Measurements from ENCODE around the gene OVOL1.

The OVOL1 gene

GRCh38 chr11:65814131-65814985 is 27.5 kb downstream of the OVOL1 start:
- DNase-seq (ENCODE audit: low read depth, low spot score), result no peak
- in situ Hi-C loops (cut with HindIII; ENCODE audit: low sequenced_read_pairs), result no loop called here
- no peak overlapping the region for H3K4me3 ChIP-seq (ENCODE audit: low read depth, low read length)
- no peak for TF ChIP-seq CTCF (IDR thresholded peaks at IDR 0.05; ENCODE audit: low read depth, low read length)

- no peak overlapping the region for H3K4me3 ChIP-seq (ENCODE audit: low read depth, low read length)
- no peak for TF ChIP-seq CTCF (IDR thresholded peaks at IDR 0.05; ENCODE audit: low read depth, low read length)
- no peak for DNase-seq (ENCODE audit: low read depth, low spot score)
- in situ Hi-C loops (cut with HindIII; ENCODE audit: low sequenced_read_pairs), result no loop called here
These were observed 28.2 kb downstream of the OVOL1 start for GRCh38 chr11:65814986-65815565.

GRCh38 chr11:65816696-65817095 is 29.8 kb downstream of the OVOL1 start:
- TF ChIP-seq CTCF (IDR thresholded peaks at IDR 0.05; ENCODE audit: low read depth, low read length), result no peak
- in situ Hi-C loops (cut with HindIII; ENCODE audit: low sequenced_read_pairs), result no loop called here
- H3K4me3 ChIP-seq (ENCODE audit: low read depth, low read length), result no peak overlapping the region
- no peak for DNase-seq (ENCODE audit: low read depth, low spot score)

GRCh38 chr11:65817312-65817834 is 30.5 kb downstream of the OVOL1 start:
- no peak for TF ChIP-seq CTCF (IDR thresholded peaks at IDR 0.05; ENCODE audit: low read depth, low read length)
- DNase-seq (ENCODE audit: low read depth, low spot score), result peak; percentile 6
- in situ Hi-C loops (cut with HindIII; ENCODE audit: low sequenced_read_pairs), result no loop called here
- H3K4me3 ChIP-seq (ENCODE audit: low read depth, low read length), result peak overlapping the region; percentile 53

GRCh38 chr11:65817835-65818680 is 31.2 kb downstream of the OVOL1 start:
- H3K4me3 ChIP-seq (ENCODE audit: low read depth, low read length), result peak overlapping the region; percentile 53
- TF ChIP-seq CTCF (IDR thresholded peaks at IDR 0.05; ENCODE audit: low read depth, low read length), result peak; percentile 95
- in situ Hi-C loops (cut with HindIII; ENCODE audit: low sequenced_read_pairs), result no loop called here
- peak; percentile 85 for DNase-seq (ENCODE audit: low read depth, low spot score)

GRCh38 chr11:65821107-65821506 is 34.2 kb downstream of the OVOL1 start:
- no peak overlapping the region for H3K4me3 ChIP-seq (ENCODE audit: low read depth, low read length)
- in situ Hi-C loops (cut with HindIII; ENCODE audit: low sequenced_read_pairs), result no loop called here
- no peak for TF ChIP-seq CTCF (IDR thresholded peaks at IDR 0.05; ENCODE audit: low read depth, low read length)
- DNase-seq (ENCODE audit: low read depth, low spot score), result no peak
